Measurements from ENCODE around the gene SERTAD1.

Gene SERTAD1

DNA sequence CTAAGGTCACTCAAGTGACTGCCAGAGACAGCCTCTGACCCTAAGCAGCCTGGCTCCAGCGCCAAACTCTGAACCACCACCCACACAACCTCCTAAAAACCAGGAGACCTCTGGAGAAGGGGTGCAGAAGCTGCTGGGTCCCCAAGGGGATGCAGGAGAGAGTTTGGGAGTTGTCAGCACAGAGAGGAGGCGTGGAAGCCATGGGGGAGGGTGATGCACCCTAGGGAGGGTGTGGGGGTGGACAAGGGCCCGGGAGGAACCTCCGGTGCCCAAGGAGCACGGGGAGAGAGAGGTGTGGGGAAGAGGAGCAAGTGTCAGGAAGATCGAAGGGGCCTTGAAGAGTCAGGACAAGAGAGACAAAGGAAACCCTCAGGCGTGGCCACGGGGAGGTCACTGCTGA is 33.7 kb downstream of the SERTAD1 start:
- H3K4me1 ChIP-seq (ENCODE audit: control insufficient read depth, low read depth, low read length): no peaks in the 10 kb centered on the region
- H3K9ac ChIP-seq (ENCODE audit: low read length): no peak overlapping the region
- H3K4me3 ChIP-seq (ENCODE audit: low read length): no peak overlapping the region
- H3K27ac ChIP-seq (ENCODE audit: low read length): no peak overlapping the region
- H3K9me3 ChIP-seq (ENCODE audit: control insufficient read depth, low read depth, low read length): no peaks in the 10 kb centered on the region
- H3K36me3 ChIP-seq (ENCODE audit: control insufficient read depth, low read depth, low read length): no peaks in the 10 kb centered on the region
- no peaks in the 10 kb centered on the region for H3K27me3 ChIP-seq (ENCODE audit: control insufficient read depth, insufficient read depth, low read length)

DNA sequence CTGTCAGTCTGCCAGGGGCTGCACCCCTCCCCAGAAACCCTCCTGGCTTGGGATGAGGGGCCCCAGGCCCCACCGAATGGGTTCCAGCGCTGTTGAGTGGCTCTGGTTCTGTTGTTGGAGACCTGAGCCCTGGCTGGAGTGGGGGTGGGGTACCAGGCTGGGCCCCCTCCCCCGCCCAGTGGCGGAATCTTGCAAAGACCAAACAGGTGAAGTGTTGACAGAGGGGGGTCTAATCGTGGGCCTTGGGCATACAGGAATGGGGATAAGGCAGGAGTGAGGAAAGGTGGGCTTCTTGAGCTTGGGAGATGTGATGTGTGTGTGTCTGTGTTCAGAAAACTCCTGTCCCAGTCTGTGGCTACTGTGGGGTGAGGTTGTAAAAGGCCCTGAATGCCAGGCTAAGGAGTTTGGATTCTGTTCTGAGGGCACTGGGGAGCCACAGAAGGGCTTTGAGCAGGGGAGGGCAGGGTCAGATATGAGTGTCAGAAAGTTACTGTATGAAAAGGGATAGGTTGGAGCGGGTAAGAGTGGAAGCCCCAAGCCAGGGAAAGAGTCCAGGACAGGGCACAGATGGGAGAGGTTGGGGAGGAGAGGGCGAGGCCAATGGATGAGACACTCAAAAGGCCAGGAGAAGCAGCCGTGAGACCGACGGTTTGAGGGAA is 35.6 kb downstream of the SERTAD1 start, which contains the start of gene HIPK4:
Gene HIPK4, minus strand, starts transcription at position 98 of the 659 bp plus-strand sequence. CDS start 279 bp downstream, outside the sequence.
- Histone ChIP-seq H3K4me3 (ENCODE audit: low read length) (no peak within 1 kb of the TSS), H3K9me3 (ENCODE audit: control insufficient read depth, low read depth, low read length) (no peaks in the 10 kb centered on the region), H3K27me3 (ENCODE audit: control insufficient read depth, insufficient read depth, low read length) (no peaks in the 10 kb centered on the region), H3K4me1 (ENCODE audit: control insufficient read depth, low read depth, low read length) (no peaks in the 10 kb centered on the region), H3K36me3 (ENCODE audit: control insufficient read depth, low read depth, low read length) (no peaks in the 10 kb centered on the region), H3K27ac (ENCODE audit: low read length) (no peak within 1 kb of the TSS), H3K9ac (ENCODE audit: low read length) (no peak within 1 kb of the TSS)

DNA sequence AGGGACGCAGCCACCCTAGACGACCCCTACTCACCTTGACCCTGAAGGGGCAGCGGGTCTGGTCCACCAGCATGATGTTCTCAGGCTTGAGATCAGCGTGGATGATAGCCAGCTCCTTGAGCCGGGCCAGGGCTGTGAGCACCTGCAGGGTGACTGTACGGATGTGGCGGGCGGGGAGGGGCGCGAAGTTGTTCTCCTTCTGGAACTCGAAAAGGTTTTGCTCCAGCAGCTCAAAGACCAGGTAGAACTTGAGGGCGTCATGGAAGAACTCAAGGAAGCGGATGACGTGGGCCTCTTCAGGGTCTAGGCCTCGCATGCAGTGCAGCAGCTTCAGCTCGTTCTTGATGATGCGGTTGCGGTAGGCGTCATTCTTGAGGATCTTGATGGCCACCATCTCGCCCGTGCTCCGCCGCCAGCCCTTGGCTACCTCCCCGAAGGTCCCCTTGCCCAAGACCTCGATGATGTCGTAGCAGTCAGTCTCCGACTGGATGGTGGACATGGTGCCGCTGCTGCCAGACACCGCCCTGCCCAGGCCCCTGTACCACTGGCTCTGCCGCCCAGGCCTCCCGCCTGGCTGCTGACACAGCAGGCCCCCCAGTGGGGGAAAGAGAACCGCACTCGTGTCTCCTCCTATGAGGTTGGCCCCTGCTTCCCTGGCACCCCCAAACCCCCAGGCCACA is 36.2 kb downstream of the SERTAD1 start:
- Histone ChIP-seq H3K4me3 (ENCODE audit: low read length) (no peak overlapping the region), H3K9ac (ENCODE audit: low read length) (no peak overlapping the region), H3K4me1 (ENCODE audit: control insufficient read depth, low read depth, low read length) (no peaks in the 10 kb centered on the region), H3K36me3 (ENCODE audit: control insufficient read depth, low read depth, low read length) (no peaks in the 10 kb centered on the region), H3K27ac (ENCODE audit: low read length) (no peak overlapping the region), H3K9me3 (ENCODE audit: control insufficient read depth, low read depth, low read length) (no peaks in the 10 kb centered on the region), H3K27me3 (ENCODE audit: control insufficient read depth, insufficient read depth, low read length) (no peaks in the 10 kb centered on the region)

GRCh38 chr19:40388481-40388880 is 37.3 kb downstream of the SERTAD1 start:
- no peaks in the 10 kb centered on the region for H3K4me1 ChIP-seq (ENCODE audit: control insufficient read depth, low read depth, low read length)
- H3K27ac ChIP-seq (ENCODE audit: low read length): no peak overlapping the region
- no peak overlapping the region for H3K4me3 ChIP-seq (ENCODE audit: low read length)
- no peaks in the 10 kb centered on the region for H3K27me3 ChIP-seq (ENCODE audit: control insufficient read depth, insufficient read depth, low read length)
- H3K36me3 ChIP-seq (ENCODE audit: control insufficient read depth, low read depth, low read length): no peaks in the 10 kb centered on the region
- no peak overlapping the region for H3K9ac ChIP-seq (ENCODE audit: low read length)
- H3K9me3 ChIP-seq (ENCODE audit: control insufficient read depth, low read depth, low read length): no peaks in the 10 kb centered on the region

DNA sequence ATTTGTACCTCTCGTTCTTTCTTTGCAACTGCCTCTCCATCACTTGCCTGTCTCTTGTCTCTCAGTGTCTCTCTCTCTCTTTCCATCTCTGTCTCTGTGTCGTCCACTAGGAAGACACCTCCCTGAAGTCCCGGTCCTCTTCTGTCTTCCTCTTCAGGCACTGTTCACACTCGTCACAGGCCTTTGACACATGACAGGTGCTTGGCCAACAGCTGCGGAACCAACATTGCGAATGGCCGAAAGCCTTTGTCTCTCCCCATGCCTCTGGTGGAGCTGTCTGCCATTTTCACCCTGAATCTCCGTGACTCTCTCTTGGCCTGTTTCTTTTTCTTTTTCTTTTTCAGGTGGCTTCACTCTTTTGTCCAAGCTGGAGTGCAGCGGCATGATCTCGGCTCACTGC is 38.6 kb downstream of the SERTAD1 start:
- no peaks in the 10 kb centered on the region for H3K4me1 ChIP-seq (ENCODE audit: control insufficient read depth, low read depth, low read length)
- H3K27me3 ChIP-seq (ENCODE audit: control insufficient read depth, insufficient read depth, low read length): no peaks in the 10 kb centered on the region
- no peak overlapping the region for H3K9ac ChIP-seq (ENCODE audit: low read length)
- H3K9me3 ChIP-seq (ENCODE audit: control insufficient read depth, low read depth, low read length): no peaks in the 10 kb centered on the region
- no peak overlapping the region for H3K27ac ChIP-seq (ENCODE audit: low read length)
- H3K36me3 ChIP-seq (ENCODE audit: control insufficient read depth, low read depth, low read length): no peaks in the 10 kb centered on the region
- no peak overlapping the region for H3K4me3 ChIP-seq (ENCODE audit: low read length)

- no peaks in the 10 kb centered on the region for H3K4me1 ChIP-seq (ENCODE audit: control insufficient read depth, low read depth, low read length)
- no peak overlapping the region for H3K9ac ChIP-seq (ENCODE audit: low read length)
- no peak overlapping the region for H3K27ac ChIP-seq (ENCODE audit: low read length)
- no peaks in the 10 kb centered on the region for H3K27me3 ChIP-seq (ENCODE audit: control insufficient read depth, insufficient read depth, low read length)
- no peak overlapping the region for H3K4me3 ChIP-seq (ENCODE audit: low read length)
- peaks cover 2% of the 10 kb centered on the region for H3K36me3 ChIP-seq (ENCODE audit: control insufficient read depth, low read depth, low read length)
- H3K9me3 ChIP-seq (ENCODE audit: control insufficient read depth, low read depth, low read length): no peaks in the 10 kb centered on the region
These were observed 42.0 kb downstream of the SERTAD1 start for GRCh38 chr19:40383668-40384248.

DNA sequence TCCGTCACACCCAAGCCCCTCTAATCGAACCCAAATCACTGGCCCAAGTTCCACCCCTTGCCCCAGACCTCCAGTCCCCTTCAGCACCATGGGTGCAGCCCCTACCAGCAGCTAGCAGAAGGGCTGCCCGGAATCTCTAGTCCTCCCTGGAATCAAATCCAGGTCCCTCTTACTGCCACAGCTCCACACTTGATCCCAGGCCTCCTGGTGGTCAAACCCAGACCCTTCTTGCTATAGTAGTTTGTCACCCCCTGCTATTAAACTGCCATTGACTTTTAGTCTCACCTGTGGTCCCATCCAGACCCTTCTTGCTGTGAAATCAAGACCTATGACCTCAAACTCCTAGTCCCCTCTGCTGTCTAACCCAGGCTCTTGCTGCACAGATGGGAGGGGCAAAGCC is 44.5 kb downstream of the SERTAD1 start:
- Histone ChIP-seq H3K36me3 (ENCODE audit: control insufficient read depth, low read depth, low read length) (peaks cover 8% of the 10 kb centered on the region), H3K9me3 (ENCODE audit: control insufficient read depth, low read depth, low read length) (no peaks in the 10 kb centered on the region), H3K27ac (ENCODE audit: low read length) (no peak overlapping the region), H3K27me3 (ENCODE audit: control insufficient read depth, insufficient read depth, low read length) (no peaks in the 10 kb centered on the region), H3K4me3 (ENCODE audit: low read length) (no peak overlapping the region), H3K9ac (ENCODE audit: low read length) (no peak overlapping the region), H3K4me1 (ENCODE audit: control insufficient read depth, low read depth, low read length) (no peaks in the 10 kb centered on the region)

DNA sequence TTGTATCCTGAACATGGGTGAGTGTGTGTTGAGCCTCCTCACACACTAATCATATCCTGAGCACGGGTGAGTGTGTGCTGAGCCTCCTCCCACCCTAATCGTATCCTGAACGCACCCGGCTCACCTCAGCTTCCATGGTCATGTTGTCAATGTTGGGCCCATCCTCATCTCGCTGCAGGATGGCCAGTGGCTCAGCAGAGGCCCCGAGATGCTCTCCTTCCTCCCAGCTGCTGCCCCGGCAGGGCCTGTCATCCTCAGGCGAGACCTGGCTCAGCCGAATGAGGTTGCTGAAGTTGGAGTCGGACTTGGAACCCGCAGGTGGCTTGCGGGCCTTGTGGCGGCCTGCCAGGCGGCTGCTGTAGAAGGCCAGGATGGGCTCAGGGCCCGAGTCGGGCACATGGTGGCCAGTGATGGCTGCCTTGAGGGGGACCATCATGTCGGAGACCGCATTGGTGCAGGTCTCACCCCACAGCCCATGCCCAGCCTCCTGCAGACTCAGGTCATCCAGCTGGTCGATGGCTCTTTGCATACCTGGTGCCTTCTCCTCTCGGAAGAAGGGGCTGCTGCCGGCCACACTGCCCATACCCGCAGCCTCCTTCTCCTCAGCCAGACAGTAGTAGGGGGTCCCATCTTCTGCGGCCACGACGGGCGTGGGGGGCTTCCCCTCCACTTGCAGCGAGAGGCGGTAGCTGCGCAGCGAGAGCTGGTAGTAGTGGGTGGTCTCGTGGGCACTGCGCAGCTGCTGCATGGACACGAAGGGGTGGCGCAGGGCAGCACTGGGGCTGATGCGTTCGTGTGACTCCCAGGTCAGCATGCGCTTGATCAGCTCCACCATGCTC is 45.4 kb downstream of the SERTAD1 start:
- Histone ChIP-seq H3K27ac (ENCODE audit: low read length) (no peak overlapping the region), H3K27me3 (ENCODE audit: control insufficient read depth, insufficient read depth, low read length) (no peaks in the 10 kb centered on the region), H3K9me3 (ENCODE audit: control insufficient read depth, low read depth, low read length) (no peaks in the 10 kb centered on the region), H3K4me3 (ENCODE audit: low read length) (no peak overlapping the region), H3K36me3 (ENCODE audit: control insufficient read depth, low read depth, low read length) (peaks cover 8% of the 10 kb centered on the region), H3K4me1 (ENCODE audit: control insufficient read depth, low read depth, low read length) (no peaks in the 10 kb centered on the region), H3K9ac (ENCODE audit: low read length) (no peak overlapping the region)

DNA sequence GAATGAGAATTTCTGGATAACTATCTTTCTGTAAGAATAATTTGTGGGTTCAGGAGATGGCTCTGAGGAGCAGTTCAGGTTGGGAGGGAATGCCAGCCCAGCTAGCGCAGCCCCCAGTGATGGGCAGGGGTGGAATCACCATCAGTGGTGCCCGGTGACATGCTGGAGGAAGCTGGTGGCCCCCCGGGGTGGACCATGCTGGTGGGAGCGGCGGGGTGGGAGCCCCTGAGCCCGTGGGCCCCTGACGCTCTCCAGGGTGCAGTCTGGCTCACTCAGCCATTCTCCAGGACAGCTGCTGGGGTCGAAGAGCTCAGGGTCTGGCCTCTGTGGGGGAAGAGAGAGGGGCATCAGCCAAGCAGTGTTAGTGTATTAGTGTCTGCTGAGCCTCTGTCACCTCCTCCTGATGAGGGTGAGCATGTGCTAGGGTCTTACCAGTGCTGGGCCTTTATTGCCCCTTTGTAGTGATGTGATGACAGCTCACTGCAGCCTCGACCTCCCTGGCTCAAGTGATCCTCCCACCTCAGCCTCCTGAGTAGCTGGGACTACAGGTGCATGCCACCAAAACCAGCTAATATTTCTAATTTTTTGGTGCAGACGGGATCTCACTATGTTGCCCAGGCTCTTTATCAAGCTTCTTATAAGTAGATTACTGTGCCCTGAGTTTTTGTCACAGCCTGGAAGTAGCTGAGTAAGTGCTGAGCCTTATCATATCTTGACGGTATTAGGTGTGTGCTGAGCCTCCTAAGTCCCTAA is 46.2 kb downstream of the SERTAD1 start:
- H3K9ac ChIP-seq (ENCODE audit: low read length): no peak overlapping the region
- H3K27me3 ChIP-seq (ENCODE audit: control insufficient read depth, insufficient read depth, low read length): no peaks in the 10 kb centered on the region
- H3K9me3 ChIP-seq (ENCODE audit: control insufficient read depth, low read depth, low read length): no peaks in the 10 kb centered on the region
- no peak overlapping the region for H3K27ac ChIP-seq (ENCODE audit: low read length)
- H3K4me3 ChIP-seq (ENCODE audit: low read length): no peak overlapping the region
- H3K36me3 ChIP-seq (ENCODE audit: control insufficient read depth, low read depth, low read length): peaks cover 10% of the 10 kb centered on the region
- no peaks in the 10 kb centered on the region for H3K4me1 ChIP-seq (ENCODE audit: control insufficient read depth, low read depth, low read length)

DNA sequence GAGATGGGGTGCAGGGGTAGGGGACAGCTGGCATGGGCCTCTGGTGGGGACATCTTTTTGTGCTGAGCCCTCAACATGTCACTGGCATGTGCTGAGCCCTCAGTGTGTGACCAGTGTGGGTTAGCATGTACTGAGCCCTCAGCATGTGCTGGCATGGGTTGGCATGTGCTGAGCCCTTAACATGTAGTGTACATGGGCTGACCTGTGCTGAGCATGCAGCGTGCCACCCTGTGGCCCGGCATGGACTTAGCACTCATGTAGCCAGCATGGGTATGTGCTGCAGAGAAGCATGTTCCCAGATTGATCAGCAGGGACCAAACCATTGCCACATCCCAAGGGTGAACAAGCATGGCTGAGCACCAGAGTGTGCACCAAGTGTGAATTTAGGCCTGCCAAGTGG is 47.3 kb downstream of the SERTAD1 start:
- H3K9me3 ChIP-seq (ENCODE audit: control insufficient read depth, low read depth, low read length): no peaks in the 10 kb centered on the region
- peaks cover 18% of the 10 kb centered on the region for H3K36me3 ChIP-seq (ENCODE audit: control insufficient read depth, low read depth, low read length)
- no peaks in the 10 kb centered on the region for H3K4me1 ChIP-seq (ENCODE audit: control insufficient read depth, low read depth, low read length)
- H3K27me3 ChIP-seq (ENCODE audit: control insufficient read depth, insufficient read depth, low read length): no peaks in the 10 kb centered on the region
- no peak overlapping the region for H3K9ac ChIP-seq (ENCODE audit: low read length)
- no peak overlapping the region for H3K4me3 ChIP-seq (ENCODE audit: low read length)
- no peak overlapping the region for H3K27ac ChIP-seq (ENCODE audit: low read length)

DNA sequence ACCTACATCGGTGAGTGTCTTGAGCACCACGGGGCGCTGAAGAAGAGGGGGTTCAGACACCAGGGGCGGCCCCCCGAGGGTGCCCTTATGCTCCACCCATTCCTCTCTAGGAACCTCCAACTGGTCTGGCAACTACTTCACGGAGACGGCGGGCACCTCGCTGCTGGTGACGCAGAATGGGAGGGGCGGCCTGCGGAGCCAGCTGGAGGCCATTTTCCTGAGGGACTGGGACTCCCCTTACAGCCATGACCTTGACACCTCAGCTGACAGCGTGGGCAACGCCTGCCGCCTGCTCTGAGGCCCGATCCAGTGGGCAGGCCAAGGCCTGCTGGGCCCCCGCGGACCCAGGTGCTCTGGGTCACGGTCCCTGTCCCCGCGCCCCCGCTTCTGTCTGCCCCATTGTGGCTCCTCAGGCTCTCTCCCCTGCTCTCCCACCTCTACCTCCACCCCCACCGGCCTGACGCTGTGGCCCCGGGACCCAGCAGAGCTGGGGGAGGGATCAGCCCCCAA is 47.9 kb downstream of the SERTAD1 start:
- Histone ChIP-seq H3K9ac (ENCODE audit: low read length) (no peak overlapping the region), H3K36me3 (ENCODE audit: control insufficient read depth, low read depth, low read length) (peaks cover 18% of the 10 kb centered on the region), H3K4me1 (ENCODE audit: control insufficient read depth, low read depth, low read length) (no peaks in the 10 kb centered on the region), H3K4me3 (ENCODE audit: low read length) (no peak overlapping the region), H3K27me3 (ENCODE audit: control insufficient read depth, insufficient read depth, low read length) (no peaks in the 10 kb centered on the region), H3K27ac (ENCODE audit: low read length) (no peak overlapping the region), H3K9me3 (ENCODE audit: control insufficient read depth, low read depth, low read length) (no peaks in the 10 kb centered on the region)
